ENCODE results near the gene WDR87.

DNA sequence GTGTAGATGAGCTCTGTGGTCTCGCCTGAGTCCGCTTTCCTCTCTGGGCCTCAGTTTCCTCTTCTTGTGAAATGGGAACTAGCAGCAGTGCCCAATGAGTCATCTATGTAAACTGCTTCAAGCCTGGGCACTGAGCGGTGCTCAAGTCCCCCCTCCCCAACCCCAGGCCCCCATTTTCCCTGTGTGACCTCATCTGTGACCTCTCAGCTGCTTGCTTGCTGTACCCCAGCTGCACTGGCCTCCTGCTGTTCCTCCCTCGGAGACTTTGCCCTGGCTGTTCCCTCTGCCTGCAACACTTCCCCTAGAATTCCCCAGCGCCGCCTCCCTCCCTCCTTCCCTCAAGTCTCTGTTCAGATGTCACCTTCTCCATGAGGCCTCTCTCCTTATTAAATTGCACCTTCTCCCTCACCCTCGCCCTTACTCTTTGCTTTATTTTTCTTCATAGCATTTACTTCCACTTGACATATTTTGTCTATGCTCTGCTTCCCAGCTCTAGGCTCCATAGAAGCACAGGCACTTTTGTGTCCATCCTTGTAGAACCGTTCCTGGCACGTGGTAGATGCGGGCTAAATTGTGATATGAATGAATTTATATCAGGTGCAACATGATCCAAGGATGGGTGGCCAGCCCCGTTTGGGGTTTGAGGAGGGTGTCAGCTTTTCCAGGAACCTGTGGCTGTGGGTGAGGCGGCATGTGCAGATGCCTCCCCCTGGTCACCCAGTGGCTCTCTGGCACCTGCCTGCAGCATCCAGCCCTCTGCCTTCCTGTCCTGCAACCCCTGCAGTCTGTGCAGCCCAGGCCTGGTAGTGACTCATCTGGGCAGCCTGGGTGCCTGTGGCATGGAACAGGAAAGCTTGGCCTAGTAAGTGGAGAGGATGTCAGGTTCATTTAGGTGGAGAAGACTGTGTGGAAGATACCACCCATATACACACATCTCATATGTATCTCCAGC is 26.9 kb upstream of the WDR87 start:
- TF ChIP-seq, protein P1, sequence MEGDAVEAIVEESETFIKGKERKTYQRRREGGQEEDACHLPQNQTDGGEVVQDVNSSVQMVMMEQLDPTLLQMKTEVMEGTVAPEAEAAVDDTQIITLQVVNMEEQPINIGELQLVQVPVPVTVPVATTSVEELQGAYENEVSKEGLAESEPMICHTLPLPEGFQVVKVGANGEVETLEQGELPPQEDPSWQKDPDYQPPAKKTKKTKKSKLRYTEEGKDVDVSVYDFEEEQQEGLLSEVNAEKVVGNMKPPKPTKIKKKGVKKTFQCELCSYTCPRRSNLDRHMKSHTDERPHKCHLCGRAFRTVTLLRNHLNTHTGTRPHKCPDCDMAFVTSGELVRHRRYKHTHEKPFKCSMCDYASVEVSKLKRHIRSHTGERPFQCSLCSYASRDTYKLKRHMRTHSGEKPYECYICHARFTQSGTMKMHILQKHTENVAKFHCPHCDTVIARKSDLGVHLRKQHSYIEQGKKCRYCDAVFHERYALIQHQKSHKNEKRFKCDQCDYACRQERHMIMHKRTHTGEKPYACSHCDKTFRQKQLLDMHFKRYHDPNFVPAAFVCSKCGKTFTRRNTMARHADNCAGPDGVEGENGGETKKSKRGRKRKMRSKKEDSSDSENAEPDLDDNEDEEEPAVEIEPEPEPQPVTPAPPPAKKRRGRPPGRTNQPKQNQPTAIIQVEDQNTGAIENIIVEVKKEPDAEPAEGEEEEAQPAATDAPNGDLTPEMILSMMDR (IDR thresholded peaks at IDR 0.05; ENCODE audit: borderline replicate concordance, extremely low read depth, low read length, poor library complexity, severe bottlenecking), result no peak
- no peak for TF ChIP-seq EZH2 (IDR thresholded peaks at IDR 0.05; ENCODE audit: borderline replicate concordance, low read depth, low read length, severe bottlenecking)
